NCI-H1436 (cell line): ENCODE measurements around the gene LIN28A.
"Not testable (repeated sequence)": the region's sequence is repeated elsewhere in the genome, so short reads cannot be mapped to it uniquely, and the experiment has no call there.

Experiments
- DNase-seq: peaks from one replicate; lab custom pipeline; 2025; lab: John Stamatoyannopoulos, UW

LIN28A gene, protein sequence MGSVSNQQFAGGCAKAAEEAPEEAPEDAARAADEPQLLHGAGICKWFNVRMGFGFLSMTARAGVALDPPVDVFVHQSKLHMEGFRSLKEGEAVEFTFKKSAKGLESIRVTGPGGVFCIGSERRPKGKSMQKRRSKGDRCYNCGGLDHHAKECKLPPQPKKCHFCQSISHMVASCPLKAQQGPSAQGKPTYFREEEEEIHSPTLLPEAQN

DNA sequence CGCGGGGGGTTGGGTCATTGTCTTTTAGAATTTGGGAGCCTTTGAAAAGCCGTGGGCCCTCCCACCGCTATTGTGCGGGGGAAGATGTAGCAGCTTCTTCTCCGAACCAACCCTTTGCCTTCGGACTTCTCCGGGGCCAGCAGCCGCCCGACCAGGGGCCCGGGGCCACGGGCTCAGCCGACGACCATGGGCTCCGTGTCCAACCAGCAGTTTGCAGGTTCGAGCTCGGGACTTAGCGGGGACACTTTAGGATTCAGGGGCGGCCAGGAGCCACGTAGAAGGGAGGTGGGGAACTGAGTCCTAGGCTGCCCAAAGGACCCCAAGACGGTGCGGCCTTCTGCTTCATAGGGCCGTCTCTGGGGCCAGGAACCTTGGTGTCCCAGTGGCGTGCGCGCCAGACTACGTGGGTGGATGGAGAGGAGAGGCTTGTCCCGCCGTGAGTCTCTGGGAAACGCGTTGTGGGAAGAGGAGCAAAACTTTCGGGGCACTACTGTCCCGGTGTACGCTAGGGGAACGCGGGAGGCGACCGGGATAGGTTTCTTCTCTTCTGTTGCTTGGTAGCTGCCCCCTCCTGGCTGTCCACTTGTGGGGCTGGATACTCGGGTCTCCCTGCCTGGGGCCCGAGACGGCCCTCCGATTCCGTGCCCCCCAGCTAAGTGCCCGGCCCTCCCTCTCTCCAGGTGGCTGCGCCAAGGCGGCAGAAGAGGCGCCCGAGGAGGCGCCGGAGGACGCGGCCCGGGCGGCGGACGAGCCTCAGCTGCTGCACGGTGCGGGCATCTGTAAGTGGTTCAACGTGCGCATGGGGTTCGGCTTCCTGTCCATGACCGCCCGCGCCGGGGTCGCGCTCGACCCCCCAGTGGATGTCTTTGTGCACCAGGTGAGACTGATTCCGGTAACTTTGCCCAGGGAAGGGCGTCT is at the start of gene LIN28A:
Gene LIN28A, plus strand, starts transcription at position 112 of the 918 bp plus-strand sequence. Its CDS starts 75 bp downstream, at position 187.
- DNase-seq: no peak

DNA sequence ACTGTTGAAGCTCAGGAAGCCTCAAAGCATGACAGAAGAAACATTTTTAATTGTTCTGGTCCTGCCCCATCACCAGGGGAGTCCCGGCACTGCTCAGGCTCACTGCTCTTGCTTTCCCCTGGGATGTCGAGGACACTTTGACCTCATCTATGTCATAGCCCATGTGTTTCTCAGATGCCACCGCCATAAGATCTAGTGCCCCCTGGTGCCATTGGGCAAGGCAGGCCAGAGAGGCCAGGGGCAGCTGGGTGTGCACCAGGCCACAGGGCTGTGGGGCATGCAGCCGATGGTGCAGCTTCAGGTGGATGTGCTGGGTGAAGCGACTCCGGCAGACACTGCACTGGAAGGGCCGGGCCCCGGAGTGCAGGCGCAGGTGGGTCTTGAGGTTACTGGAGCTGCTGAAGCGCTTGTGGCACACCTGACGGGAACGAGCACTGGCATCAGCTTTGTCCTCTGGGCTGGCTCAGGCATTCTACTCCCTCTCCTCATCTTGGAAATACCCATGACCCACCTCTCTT is 49.0 kb upstream of the LIN28A start:
- DNase-seq: no peak

- DNase-seq: no peak
Measured at GRCh38 chr1:26362331-26362730, 48.3 kb upstream of the LIN28A start.

DNA sequence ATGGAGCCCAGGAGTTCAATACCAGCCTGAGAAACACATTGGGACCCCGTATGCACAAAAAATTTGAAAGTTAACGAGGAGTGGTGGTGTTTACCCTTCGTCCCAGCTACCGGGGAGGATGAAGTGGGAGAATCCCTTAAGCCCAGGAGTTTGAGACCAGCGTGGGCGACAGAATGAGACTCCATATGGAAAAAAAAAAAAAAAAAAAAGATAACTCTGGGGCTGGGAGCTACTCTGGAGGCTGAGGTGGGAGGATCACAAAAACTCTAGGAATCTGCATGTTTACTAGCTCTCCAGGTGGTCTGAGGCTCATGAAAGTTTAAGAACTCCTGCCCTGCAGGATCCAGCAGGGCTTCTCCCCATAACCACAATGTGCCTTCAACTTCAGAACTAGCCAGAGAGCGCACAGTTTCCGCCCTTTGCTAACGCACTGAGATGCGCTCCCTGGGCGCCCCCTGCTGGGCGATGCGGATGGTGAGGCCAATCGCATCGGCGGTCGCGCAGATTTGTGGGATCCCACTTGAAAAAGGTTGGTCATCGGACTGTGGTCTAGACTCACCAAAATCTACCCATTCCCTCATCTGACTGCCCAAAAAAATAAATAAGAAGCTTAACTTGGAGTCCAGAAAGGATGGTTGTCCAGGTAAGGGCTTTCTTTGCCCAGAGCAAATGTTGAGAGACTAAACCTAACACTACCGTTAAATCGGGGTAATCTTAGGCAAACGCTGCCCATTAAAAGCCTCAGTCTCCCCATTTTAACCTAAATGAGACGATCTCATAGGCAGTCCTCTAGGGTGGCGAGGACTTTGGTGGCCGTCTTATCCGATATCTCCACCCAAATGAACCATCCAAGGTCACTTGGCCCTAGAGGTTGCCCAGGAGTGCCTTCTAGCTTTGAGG is 46.8 kb upstream of the LIN28A start:
- DNase-seq: peak; percentile 67

DNA sequence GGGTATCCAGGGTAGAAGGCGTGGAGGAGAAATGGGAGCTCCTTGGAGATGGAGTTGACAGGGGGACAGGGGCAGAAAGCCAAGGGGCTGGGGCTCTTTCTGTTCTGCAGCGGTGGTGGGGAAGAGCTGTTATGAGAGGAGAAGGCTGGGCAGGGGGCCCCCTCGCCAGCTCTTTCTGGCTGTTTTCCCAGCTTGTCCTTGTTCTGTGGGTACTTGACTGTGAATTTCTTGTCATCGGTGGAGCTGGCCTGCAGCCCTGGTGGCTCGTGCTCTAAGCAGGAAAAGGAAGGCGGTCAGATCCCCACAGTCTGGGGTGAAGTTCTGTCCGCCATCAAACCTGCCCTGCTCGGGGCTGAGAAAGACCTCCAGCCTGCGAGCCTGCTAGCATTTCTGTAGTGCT is 45.7 kb upstream of the LIN28A start:
- DNase-seq: no peak

DNA sequence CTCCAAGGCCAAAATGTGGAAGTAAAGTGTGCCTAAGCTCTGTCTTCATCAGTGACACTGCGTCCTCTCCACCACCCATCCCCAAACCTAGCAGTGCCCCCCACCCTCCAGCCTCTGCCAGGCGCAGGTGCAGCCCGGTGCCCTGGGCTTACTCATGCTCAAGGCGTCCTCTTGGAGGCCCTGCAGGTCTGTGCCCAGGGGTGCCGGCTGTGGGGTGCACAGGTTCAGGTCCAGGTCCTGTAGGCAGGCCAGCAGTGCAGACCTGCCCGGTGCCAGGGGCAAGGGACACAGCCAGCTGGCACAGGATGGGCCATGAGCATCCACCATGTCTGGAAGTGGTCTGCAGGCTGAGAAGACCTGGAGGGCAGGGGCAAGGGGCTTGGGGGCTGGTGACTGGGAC is 43.2 kb upstream of the LIN28A start:
- no peak for DNase-seq

- DNase-seq: no peak
Measured at GRCh38 chr1:26368006-26368405, 42.6 kb upstream of the LIN28A start.

DNA sequence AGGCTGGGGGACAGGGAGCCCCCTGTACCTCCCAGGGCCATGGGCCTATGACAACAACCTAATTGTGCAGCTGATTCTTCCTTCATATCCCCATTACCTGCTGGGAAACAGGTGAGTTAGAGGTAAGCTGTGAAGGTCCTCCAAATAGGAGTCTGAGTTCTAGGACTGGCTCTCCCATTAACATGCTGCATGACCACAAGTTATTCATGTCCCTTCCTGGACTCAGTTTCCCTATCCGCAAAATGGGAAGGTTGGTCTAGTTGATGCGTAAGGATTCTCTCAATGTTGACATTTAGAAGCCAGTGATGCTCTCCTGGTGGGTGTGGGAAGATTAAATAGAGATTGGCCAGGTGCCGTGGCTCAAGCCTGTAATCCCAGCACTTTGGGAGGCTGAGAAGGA is 42.1 kb upstream of the LIN28A start:
- no peak for DNase-seq

- DNase-seq: no peak
Measured at GRCh38 chr1:26370591-26371382, 39.8 kb upstream of the LIN28A start.

DNA sequence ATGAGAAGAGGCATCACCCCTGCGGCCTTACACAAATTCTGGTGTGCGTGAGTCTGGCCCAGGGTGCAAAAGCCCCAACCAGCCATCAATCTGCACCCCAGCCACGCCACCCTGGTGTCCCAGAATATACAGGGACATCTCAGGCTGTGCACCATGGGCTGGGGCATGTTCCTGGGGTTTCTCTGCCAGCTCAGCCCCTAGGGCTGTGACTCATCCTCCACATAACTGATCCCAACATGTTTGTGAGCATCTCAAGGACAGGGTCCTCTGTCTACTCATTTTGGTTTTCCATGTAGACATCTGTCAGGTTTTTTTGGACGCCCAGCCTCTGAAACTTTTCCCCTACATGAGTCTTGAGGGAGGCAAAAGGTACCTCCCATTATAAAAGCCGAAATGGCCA is 38.6 kb upstream of the LIN28A start:
- DNase-seq: no peak

- not testable (repeated sequence) for DNase-seq
Measured at GRCh38 chr1:26372611-26373010, 38.0 kb upstream of the LIN28A start, which contains the start of gene ZNF683. Gene ZNF683 (minus strand): TSS chr1:26372750. CDS start chr1:26368571, 4,179 bp downstream.

- no peak for DNase-seq
Measured at GRCh38 chr1:26373281-26373680, 37.3 kb upstream of the LIN28A start.

DNA sequence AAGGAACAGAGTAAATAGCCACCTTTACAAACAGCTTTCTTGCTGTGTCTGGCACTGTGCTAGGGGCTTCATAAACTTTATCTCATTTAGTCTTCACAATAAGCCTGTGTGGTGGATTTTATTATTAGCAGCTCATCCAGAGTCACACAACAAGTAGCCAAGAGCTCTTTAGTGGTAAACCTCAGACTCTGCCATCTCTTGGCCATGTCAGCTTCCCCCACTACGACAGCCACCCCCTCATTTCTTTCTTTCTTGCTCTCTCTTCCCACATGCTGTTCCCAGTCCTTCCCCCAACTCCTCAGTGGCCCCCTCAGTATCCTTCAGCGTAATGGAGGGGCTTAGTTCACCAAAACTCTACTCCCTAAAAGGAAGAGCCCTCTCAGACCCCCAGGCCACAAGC is 36.8 kb upstream of the LIN28A start:
- DNase-seq: no peak

DNA sequence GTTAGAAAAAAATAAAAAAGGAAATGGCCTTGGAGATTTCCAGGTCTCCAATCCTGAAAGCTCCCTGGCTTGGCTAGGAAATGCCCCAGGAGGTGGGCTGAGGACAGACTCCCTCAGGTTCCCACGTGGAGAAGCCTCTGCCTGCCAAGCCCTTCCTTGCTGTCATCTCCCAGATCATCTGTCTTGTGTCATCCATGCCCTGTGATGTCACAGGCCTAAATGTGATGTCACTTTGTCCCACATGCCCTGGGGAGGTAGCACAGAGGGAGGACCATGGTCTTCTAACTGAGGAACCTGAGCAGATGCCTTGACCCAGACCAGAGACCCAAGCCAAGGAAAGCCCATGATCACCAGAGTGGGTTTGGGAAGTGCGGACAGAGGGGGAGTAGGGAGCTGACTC is 36.3 kb upstream of the LIN28A start:
- not testable (repeated sequence) for DNase-seq

DNA sequence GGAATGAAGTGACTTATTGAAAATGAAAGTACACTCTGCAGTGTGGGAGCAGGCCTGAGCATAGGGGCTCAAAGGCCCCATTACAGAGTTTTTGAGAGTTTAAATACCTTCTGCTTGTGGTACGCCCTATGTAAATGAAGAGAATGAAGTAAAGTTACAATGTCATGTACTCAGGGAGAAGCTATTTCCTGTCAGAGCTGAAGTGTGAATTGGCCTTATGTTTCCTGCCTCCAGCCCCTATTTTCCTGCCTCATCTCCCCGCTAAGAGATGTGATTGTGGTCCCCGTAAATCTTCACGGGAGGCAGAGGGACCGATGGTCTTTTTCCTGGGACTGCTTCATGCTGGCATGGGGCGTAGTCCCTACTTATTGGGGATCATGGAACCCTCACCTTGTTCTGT is 35.5 kb upstream of the LIN28A start:
- no peak for DNase-seq

- DNase-seq: no peak
Measured at GRCh38 chr1:26376050-26376449, 34.6 kb upstream of the LIN28A start.

DNA sequence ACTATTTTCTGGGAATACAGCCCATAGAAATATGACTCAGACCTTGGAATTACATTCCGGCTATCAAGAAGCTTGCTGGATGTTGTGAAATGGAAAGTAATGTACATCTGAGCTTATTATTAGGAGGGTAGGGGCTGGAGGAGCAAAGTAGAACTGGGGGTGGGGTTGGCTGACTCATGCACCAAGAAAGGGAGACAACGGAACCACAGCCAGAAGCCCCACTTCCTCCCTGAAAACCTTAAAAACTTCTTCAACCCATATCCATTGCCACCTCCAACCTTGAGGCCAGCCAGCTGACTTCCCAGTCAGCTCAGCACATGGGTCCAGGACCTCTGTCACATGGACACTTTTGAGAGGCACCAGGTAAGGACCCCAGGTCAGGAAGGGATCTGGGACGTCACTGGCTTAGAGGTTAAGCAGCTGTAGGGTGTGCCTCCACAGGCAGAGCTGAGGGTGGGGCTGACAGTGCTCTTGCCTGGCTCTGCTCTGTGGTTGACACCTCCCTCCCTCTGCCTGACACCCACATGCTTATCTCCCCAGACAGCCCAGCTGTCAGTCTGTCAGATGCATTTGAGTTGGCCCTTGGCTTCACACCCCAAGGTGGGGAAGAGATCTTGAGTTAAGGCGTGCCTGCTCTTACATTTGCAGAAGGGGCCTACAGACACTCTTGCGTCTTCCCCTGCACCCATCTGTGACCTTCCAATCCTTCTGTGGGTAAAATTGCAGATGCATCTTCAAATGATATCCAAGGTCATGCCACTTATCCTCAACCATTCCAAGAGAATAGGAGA is 32.3 kb upstream of the LIN28A start:
- no peak for DNase-seq

DNA sequence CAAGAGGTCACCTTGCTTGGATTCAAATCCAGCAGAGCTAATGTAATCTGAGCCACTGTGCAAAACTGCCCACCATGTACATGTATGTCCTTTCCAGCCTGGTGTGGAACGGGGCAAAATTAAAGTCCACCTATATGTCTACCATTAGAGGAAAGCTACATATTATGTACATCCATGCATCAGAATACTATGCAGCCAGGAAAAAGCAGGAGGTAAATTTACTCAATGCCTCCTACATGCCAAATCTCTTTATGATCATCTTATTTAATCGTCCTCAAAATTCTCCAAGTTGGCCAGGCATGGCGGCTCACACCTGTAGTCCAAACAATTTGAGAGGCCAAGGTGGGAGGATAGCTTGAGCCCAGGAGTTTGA is 31.8 kb upstream of the LIN28A start:
- no peak for DNase-seq

DNA sequence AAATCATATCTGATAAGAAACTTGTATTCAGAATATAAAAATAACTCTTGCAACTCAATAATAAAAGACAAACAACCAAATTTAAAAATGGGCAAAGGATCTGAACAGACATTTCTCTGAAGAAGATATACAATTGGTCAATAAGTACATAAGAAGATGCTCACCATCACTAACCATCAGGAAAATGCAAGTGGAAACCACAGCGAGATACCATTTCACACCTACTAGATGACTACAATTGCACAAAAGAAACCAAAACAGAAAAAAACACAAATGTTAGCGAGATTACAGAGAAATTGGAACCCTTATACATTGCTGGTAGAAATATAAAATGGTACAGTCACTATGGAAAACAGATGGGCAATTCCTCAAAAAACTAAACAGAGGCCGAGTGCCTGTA is 26.5 kb upstream of the LIN28A start:
- no peak for DNase-seq

DNA sequence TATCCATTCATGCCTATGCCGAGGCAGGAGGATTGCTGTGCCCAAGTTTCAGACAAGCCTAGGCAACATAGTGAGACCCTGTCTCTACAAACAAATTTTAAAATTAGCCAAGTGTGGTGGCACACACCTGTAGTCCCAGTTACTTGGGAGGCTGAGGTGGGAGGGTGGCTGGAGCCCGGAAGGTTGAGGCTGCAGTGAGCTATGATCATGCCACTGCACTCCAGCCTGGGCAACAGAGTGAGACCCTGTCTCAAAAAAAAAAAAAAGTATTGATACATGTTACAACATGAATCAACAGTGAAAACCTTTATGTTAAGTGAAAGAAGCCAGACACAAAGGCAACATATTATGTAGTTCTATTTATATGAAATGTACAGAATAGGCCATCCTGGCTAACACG is 25.6 kb upstream of the LIN28A start:
- DNase-seq: not testable (repeated sequence)
